Upper lobe of right lung (tissue), 1 donor: Measurements from ENCODE around the gene HRH2. TPM values are rescaled to one million over a fixed set of nuclear protein-coding genes. Genes with fewer than 3 reads are reported as not detected.

ENCODE experiments used
- ATAC-seq: fragments of 200-7000 bp; cut with Tn5 transposase; one replicate; pipeline ENCODE4 v1.9.1; 2020; ENCODE audit warnings: mild to moderate bottlenecking, moderate library complexity
- DNase-seq: peaks from one replicate; pipeline ENCODE4 v3.0.0-alpha.2; 2020
- H3K27ac ChIP-seq: fragments of 200-600 bp; one replicate; pipeline ENCODE4 v1.8.0; 2022
- H3K27me3 ChIP-seq: fragments of 200-600 bp; one replicate; pipeline ENCODE4 v1.8.0; 2022; ENCODE audit warnings: mild to moderate bottlenecking
- H3K36me3 ChIP-seq: fragments of 200-600 bp; one replicate; pipeline ENCODE4 v1.8.0; 2022
- H3K4me1 ChIP-seq: fragments of 200-600 bp; one replicate; pipeline ENCODE4 v1.8.0; 2022
- H3K4me3 ChIP-seq: fragments of 200-600 bp; one replicate; pipeline ENCODE4 v1.8.0; 2022; ENCODE audit warnings: mild to moderate bottlenecking
- H3K9me3 ChIP-seq: fragments of 200-600 bp; one replicate; pipeline ENCODE4 v1.8.0; 2022
- CTCF ChIP-seq: fragments of 200-600 bp; IDR thresholded peaks from one replicate; pipeline ENCODE4 v1.8.0; 2022; ENCODE audit warnings: antibody characterized with exemption
- intact Hi-C: fragments of 100-400 bp; cut with DNase I; formaldehyde crosslinking; loops from one replicate; pipeline ENCODE4 v1.11.0; 2022
- total RNA-seq: library from RNA; stranded (reverse); fragmentation: NEBNext Ultra II Directional; extraction: Animal tissue kit (Norgen Biotek cat#: 25700); gene quantifications from one replicate; pipeline ENCODE4 v1.2.1, GENCODE V29; 2021
- donor health status: DM: no; HTN: yes; CAD: no; lungs with severe emphysema.

Gene HRH2
- total RNA-seq, 1 donor from 2014 or later, result 8.2 TPM

DNA sequence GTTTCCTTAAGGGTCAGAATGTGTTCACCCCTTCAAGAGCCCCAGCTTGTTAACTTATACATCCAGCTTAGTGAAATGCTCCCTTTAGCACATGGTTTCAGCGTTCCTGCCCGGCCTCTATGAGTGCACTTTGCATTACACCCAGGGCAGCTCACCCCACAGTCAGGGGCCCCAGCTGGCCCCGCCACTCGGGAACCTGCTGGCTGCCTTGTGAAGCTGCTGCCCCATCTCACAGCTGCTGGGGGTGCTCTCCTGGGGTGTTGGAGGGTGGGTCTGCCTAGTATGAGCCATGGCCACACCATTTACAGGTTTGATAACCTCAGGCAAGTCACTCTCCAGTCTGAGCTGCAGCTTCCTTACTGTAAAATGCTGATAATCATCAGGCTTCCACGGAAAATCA, 32.2 kb downstream of the HRH2 start:
- TF ChIP-seq CTCF, result no peak
- Histone ChIP-seq H3K27ac (peak overlapping the region; percentile 13), H3K27me3 (peaks cover 4% of the 10 kb centered on the region), H3K9me3 (no peaks in the 10 kb centered on the region), H3K4me1 (no peaks in the 10 kb centered on the region), H3K36me3 (no peaks in the 10 kb centered on the region), H3K4me3 (no peak overlapping the region)
- intact Hi-C loops, result no loop called here
- DNase-seq (peak; percentile 29), ATAC-seq (no peak)

- no peak for TF ChIP-seq CTCF
- intact Hi-C loops, result no loop called here
- no peaks in the 10 kb centered on the region for H3K9me3 ChIP-seq
- H3K4me3 ChIP-seq, result no peak overlapping the region
- H3K36me3 ChIP-seq, result no peaks in the 10 kb centered on the region
- H3K27me3 ChIP-seq, result peaks cover 4% of the 10 kb centered on the region
- ATAC-seq (no peak), DNase-seq (no peak)
- H3K27ac ChIP-seq, result no peak overlapping the region
- H3K4me1 ChIP-seq, result no peaks in the 10 kb centered on the region
These were observed 32.7 kb downstream of the HRH2 start for GRCh38 chr5:175690586-175690985.

- intact Hi-C loops, result no loop called here
- no peak for DNase-seq
These were observed 33.9 kb downstream of the HRH2 start for GRCh38 chr5:175691761-175692160.

DNA sequence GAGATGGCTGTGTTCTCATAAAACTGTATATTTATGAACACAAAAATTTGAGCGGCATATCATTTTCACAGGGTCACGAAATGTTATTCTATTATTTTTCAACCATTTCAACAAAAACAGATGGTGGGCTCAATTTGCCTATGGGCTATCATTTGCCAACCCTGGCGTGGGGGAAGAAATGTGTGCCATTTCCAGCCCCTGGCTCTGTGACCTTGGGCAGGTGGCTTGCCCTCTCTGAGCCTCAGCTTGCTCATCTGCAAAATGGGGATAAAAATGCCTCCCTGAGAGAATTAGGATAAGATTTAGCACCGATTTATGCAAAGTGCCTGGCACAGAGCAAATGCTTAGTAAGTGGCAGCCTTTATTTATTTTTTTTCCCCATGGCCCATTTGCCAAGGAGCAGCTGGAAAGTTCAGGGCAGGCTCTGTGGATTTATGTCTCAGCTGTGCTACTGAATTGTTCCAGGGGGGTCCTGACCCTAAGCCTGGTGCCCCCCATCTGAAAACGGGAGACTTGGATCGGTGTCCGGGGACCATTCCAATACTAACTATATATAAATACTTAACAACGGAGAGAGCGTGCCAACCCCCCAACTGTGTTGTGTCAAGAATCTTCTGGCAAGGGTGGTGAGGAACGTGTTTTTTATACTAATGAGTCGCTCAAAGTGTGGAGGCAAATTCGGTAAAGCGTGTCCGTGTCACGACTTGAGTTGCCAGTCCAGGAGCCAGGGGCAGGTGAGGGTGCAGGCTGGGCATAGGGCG, 34.5 kb downstream of the HRH2 start:
- no peak for TF ChIP-seq CTCF
- ATAC-seq (no peak), DNase-seq (peak; percentile 13)
- Histone ChIP-seq H3K27ac (no peak overlapping the region), H3K9me3 (no peaks in the 10 kb centered on the region), H3K4me1 (no peaks in the 10 kb centered on the region), H3K36me3 (no peaks in the 10 kb centered on the region), H3K27me3 (no peaks in the 10 kb centered on the region), H3K4me3 (no peak overlapping the region)
- intact Hi-C loops, result no loop called here

More at GRCh38 chr5:175691761-175692160, 33.9 kb downstream of the HRH2 start:
- Histone ChIP-seq H3K27ac (no peak overlapping the region), H3K36me3 (no peaks in the 10 kb centered on the region), H3K4me3 (no peak overlapping the region), H3K27me3 (no peaks in the 10 kb centered on the region), H3K4me1 (no peaks in the 10 kb centered on the region), H3K9me3 (no peaks in the 10 kb centered on the region)
- TF ChIP-seq CTCF, result no peak
- ATAC-seq, result no peak

DNA sequence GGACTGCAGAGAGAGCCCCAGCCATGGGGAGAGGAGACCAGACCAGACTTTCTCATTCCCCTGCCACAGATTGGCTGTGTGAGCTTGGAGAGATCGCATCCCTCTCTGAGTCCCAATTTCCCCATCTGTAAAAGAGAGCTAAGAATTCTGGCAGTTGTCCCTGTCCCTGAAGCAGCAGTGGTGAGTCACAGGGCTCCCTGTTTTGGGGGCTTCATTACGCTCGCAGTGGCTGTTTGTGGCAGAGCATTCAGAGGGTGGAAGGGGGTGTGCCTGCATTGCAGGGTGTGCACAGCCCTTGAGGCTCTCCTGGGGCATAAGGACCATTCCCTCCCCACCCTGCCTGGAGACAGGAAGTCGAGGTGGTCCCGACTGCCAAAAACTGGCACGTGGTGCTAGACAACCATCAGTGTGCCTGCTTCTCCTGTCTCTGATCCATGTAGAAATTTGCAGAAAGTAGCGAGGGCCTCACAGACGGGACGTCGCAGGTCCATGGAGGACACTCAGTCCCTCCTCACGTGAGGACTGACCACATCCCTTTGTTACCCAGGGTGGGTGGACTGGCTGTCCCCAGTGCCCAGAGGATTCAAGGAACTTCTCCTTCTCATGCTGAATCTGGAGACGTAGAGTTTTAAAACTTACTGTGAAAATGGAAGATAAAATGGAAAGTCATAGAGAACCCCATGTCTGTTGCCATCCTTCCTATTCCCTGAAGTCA, 35.3 kb downstream of the HRH2 start:
- Histone ChIP-seq H3K4me1 (no peaks in the 10 kb centered on the region), H3K9me3 (no peaks in the 10 kb centered on the region), H3K36me3 (no peaks in the 10 kb centered on the region), H3K4me3 (no peak overlapping the region), H3K27ac (no peak overlapping the region), H3K27me3 (no peaks in the 10 kb centered on the region)
- no peak for ATAC-seq
- no peak for TF ChIP-seq CTCF
- DNase-seq, result no peak
- intact Hi-C loops, result no loop called here
